Nucleus accumbens (tissue), 56 donors: ENCODE results near the gene NXNL2.

Source experiments
- DNase-seq, 56 donors: peaks; one replicate each; lab custom pipeline; 2025; lab: John Stamatoyannopoulos, UW

The NXNL2 gene

GRCh38 chr9:88577256-88578120 lies 42.5 kb downstream of the NXNL2 start:
- DNase-seq = no peak

GRCh38 chr9:88578121-88579049 lies 43.4 kb downstream of the NXNL2 start:
- peak in 51 of 56 donors; percentile 9 to 86 (median 58) for DNase-seq

GRCh38 chr9:88579050-88579715 lies 44.2 kb downstream of the NXNL2 start:
- no peak for DNase-seq

GRCh38 chr9:88580961-88581360 lies 46.0 kb downstream of the NXNL2 start:
- DNase-seq = no peak

- DNase-seq = no peak
These were observed 49.1 kb downstream of the NXNL2 start for GRCh38 chr9:88583901-88584596.

GRCh38 chr9:88585426-88585825 lies 50.4 kb downstream of the NXNL2 start:
- DNase-seq = no peak

- DNase-seq = no peak
These were observed 51.5 kb downstream of the NXNL2 start for GRCh38 chr9:88586452-88586851.

- no peak for DNase-seq
These were observed 52.2 kb downstream of the NXNL2 start for GRCh38 chr9:88587182-88587581.

GRCh38 chr9:88587885-88588649 lies 53.1 kb downstream of the NXNL2 start:
- DNase-seq = no peak

- no peak for DNase-seq
These were observed 54.7 kb downstream of the NXNL2 start for GRCh38 chr9:88589656-88590055.

GRCh38 chr9:88590558-88591146 lies 55.7 kb downstream of the NXNL2 start:
- no peak for DNase-seq

GRCh38 chr9:88593537-88594185 lies 58.7 kb downstream of the NXNL2 start:
- DNase-seq = peak in 8 of 56 donors; percentile 3 to 63 (median 9)
